GM12878 (cell line): Measurements from ENCODE around the gene WNT5B. TPM values are rescaled to one million over a fixed set of nuclear protein-coding genes. Genes with fewer than 3 reads are reported as not detected.

Experiments
- ASH2L ChIP-seq: fragments of 300-600, 200-600 bp; sonication (generic); IDR thresholded peaks from 2 replicates; pipeline ENCODE4 v1.6.1; 2017; ENCODE audit warnings: low read depth, mild to moderate bottlenecking, borderline replicate concordance
- BACH1 ChIP-seq: fragments of 450-650 bp; IDR thresholded peaks from 2 replicates; pipeline ENCODE4 v1.6.1; 2017; ENCODE audit warnings: mild to moderate bottlenecking, borderline replicate concordance
- CBFB ChIP-seq: IDR thresholded peaks from 2 replicates; pipeline ENCODE4 v1.6.1; 2016; ENCODE audit warnings: antibody characterized with exemption, low read depth
- CREM ChIP-seq: IDR thresholded peaks from 2 replicates; pipeline ENCODE4 v1.6.1; 2014; ENCODE audit warnings: antibody characterized with exemption, low read depth
- CUX1 ChIP-seq: IDR thresholded peaks from 2 replicates; pipeline ENCODE4 v1.6.1; 2012; ENCODE audit warnings: improper control_type of control experiment, low read depth, low read length; ENCODE audit not compliant: insufficient replicate concordance
- ESRRA ChIP-seq: IDR thresholded peaks from 2 replicates; pipeline ENCODE4 v1.6.1; 2012; ENCODE audit warnings: mild to moderate bottlenecking, low read length, improper control_type of control experiment
- FOXK2 ChIP-seq: fragments of 450-650 bp; IDR thresholded peaks from 2 replicates; pipeline ENCODE4 v1.6.1; 2017; ENCODE audit warnings: mild to moderate bottlenecking, moderate library complexity
- MEF2A ChIP-seq: IDR thresholded peaks from 2 replicates; pipeline ENCODE4 v1.6.1; 2011; ENCODE audit warnings: low read depth, mild to moderate bottlenecking, low read length, moderate library complexity; ENCODE audit not compliant: insufficient read depth
- RAD51 ChIP-seq: fragments of 450-650 bp; IDR thresholded peaks from 2 replicates; pipeline ENCODE4 v1.6.1; 2016; ENCODE audit warnings: moderate library complexity, mild to moderate bottlenecking, inconsistent platforms
- RB1 ChIP-seq: fragments of 450-650 bp; formaldehyde crosslinking; IDR thresholded peaks from 2 replicates; pipeline ENCODE4 v1.6.1; 2017; ENCODE audit warnings: mild to moderate bottlenecking, borderline replicate concordance
- SMARCA5 ChIP-seq: fragments of 450-650 bp; IDR thresholded peaks from 2 replicates; pipeline ENCODE4 v1.6.1; 2017; ENCODE audit warnings: mild to moderate bottlenecking
- SUZ12 ChIP-seq: fragments of 200-600 bp; sonication (generic); IDR thresholded peaks from one replicate; pipeline ENCODE4 v1.6.1; 2018; ENCODE audit warnings: antibody characterized with exemption, mild to moderate bottlenecking; ENCODE audit not compliant: unreplicated experiment
- USF1 ChIP-seq: IDR thresholded peaks from 2 replicates; pipeline ENCODE4 v1.6.1; 2011; ENCODE audit warnings: borderline replicate concordance, low read depth, mild to moderate bottlenecking, moderate library complexity, mixed read lengths, low read length; ENCODE audit not compliant: insufficient read depth; ENCODE audit errors: extremely low read length
- ZBTB40 ChIP-seq: fragments of 450-650 bp; IDR thresholded peaks from 2 replicates; pipeline ENCODE4 v1.6.1; 2016; ENCODE audit warnings: mild to moderate bottlenecking, moderate library complexity, borderline replicate concordance
- ZNF687 ChIP-seq: fragments of 450-650 bp; IDR thresholded peaks from 2 replicates; pipeline ENCODE4 v1.6.1; 2017; ENCODE audit warnings: mild to moderate bottlenecking, moderate library complexity
- polyA plus RNA-seq, 11 experiments: library from polyadenylated mRNA; depleted of rRNA in 4 of 11; unstranded in 6 of 11; stranded (reverse) in 5 of 11; fragments of >200 nt; fragmentation: Nextera tagmentation in 4 of 11; fragmentation: Illumina TruSeq in 1 of 11; extraction: Ambion mirVana in 4 of 11; extraction: Trizol in 1 of 11; gene quantifications; 1 replicate in 1 of 11; 2 replicates in 10 of 11; pipeline versions ENCODE4 v1.2.1 to v1.2.3, GENCODE V29; 2011 to 2016; ENCODE audit warnings: inconsistent platforms in 2 of 11, missing spikeins in 2 of 11, low read depth in 1 of 11
- total RNA-seq, 4 experiments: library from RNA; depleted of rRNA in 3 of 4; stranded (reverse); fragments of >200 nt in 3 of 4; fragmentation: Illumina TruSeq in 1 of 4; extraction: Trizol in 1 of 4; gene quantifications; 2 replicates each; pipeline versions ENCODE4 v1.2.1 to v1.2.3, GENCODE V29; 2013 to 2021

The WNT5B gene
- total and polyA plus RNA-seq, 10 of the 15 experiments (the other 5 are each of a cell fraction or from before 2014, with no cell fraction given) = 0.45 to 18.3 (median 5.4) TPM

- TF ChIP-seq CUX1 (no peak), ASH2L (no peak), FOXK2 (peak; percentile 86), ESRRA (no peak), SUZ12 (no peak), ZNF687 (0 out of 2 replicates have a peak, but pooled peaks have one; percentile 24), BACH1 (peak; percentile 86), CBFB (no peak), CREM (no peak; the same call in 1 of the 2 replicates), ZBTB40 (no peak), RAD51 (peak; percentile 75), SMARCA5 (peak; percentile 43; the same call in 1 of the 2 replicates), MEF2A (no peak), RB1 (no peak), USF1 (peak; percentile 80)
These were observed 34.6 kb upstream of the WNT5B start, which contains the start of gene FBXL14 (continued) for GRCh38 chr12:1594261-1595025.
